Stimulated activated CD4-positive, alpha-beta T cell treated with anti-CD3 and anti-CD28 coated beads, Interleukin-1b, Interleukin-23, amount 100 ng/mL, for 24 hours (primary cell): ENCODE results near the gene PLEKHG4B.
A peak's percentile ranks its signal among the peaks of the same experiment; 100 is the strongest.

ENCODE experiments used
- DNase-seq, 4 experiments: peaks; one replicate each; pipeline ENCODE4 v3.0.0-alpha.2; 2020; ENCODE audit warnings: low read depth in 4 of 4, low spot score in 1 of 4

Gene PLEKHG4B

DNA sequence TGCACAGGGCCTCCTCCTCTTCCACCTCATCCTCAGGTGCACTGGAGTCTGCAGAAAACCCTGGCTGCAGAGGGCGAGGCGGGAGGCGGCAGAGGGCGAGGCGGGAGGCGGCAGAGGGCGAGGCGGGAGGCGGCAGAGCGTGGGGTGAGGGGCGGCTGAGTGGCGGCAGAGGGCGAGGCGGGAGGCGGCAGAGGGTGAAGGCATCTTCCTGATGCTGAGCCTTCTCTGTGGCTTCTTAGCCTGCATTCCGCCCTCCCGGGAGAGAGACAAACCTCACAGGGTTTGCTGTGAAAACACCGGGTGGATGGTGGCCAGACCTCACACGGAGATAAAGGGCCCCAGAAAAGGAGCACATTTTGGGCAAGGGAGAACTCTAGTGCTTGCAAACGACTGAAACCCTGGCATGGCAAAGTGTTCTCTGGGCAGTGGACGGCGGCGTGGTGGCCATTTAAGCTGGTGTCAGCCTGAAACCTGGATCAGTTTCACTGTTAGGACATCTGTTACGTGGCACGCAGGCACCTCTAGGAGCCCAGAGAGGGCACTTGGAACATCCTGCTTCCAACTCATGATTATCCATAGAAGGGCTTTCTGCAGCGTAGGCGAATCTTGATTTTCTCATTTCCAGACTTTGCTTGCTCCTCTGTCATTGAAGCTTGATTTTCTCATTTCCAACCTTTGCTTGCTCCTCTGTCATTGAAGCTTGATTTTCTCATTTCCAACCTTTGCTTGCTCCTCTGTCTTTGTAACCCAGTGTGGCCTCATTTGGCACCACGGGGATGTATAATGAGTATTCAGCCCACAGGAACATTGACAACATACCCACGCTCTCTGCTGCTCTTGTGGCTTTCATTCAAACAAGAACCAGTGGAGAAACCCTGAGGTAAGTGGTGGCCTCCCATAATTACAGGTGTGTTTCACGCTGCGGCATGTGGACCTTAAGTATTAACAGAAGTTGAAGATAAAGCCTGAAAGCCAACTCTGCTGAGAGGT, 16.3 kb upstream of the PLEKHG4B start:
- DNase-seq, result no peak

DNA sequence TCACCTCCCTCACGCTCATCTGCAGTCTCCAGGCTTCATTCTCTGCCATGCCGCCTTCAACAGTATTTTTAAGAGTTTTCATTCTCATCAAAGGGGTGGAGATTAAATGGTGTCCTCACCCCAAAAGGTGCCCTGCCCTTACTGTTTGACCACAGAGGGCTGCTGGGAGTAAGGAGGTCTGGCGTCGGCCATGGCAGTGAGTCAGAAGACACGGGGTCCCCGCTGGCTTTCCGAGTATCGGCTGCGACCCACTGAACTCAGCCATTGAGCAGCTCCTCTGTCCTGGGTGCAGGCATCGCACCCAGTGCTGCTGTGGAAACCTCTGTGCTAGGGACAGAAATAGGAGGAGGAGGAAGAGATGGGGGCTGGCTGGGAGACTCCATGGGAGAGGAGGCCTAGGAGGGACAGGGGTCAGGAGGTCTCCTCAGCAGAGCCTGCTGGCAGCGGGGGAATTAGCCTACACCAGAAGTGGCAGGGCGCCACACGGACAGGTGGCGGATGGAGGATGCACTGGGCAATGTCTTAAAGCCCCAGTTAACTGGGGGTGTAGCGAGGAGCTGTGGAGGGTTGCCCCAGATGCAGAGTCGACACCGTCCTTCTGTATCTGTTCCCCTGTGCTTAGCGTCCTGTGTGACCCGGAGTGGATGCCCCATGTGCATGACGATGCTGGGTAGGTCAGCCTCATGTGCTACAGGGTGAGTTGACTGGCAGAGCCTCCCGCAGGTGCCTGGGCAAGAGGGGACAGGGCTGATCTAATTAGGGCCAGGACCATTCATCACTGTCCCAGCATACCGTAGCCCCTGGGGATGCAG, 15.4 kb upstream of the PLEKHG4B start:
- DNase-seq, result no peak

DNA sequence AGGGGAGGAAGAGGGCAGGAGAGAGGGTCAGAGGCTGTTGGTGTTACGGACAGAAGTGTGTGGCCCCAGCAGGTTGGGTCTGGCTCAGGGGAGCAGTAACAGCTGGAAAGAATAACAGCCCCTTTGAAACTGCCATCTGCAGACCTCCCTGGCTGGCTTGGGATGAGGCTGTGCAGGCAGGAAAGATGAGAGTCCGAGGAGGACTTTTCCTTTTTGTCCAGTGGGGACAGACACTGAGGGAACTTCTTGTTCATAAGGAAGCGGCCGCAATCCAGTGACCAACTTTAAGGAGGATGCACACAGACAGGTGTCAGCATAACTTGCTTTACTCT, 14.8 kb upstream of the PLEKHG4B start:
- DNase-seq, result no peak

DNA sequence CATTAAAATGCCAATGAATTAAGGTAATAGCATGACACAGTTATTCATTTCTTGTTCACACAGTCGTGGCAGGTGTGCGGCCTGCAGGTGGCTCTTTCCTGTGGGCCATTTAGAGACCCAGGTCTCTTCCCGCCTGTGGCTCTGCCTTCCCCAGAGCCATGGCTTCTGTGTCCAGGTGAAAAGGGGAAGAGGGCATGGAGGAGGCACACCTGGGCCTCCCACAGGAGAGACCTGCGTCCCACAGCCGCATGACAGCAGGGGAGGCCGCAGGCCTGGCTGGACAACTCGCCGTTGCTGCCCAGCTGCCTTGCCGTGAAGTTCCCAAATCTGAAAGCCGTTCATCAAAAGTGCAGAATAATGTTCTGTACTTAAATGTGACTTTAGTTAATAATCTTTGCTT, 14.4 kb upstream of the PLEKHG4B start:
- DNase-seq, result no peak

DNA sequence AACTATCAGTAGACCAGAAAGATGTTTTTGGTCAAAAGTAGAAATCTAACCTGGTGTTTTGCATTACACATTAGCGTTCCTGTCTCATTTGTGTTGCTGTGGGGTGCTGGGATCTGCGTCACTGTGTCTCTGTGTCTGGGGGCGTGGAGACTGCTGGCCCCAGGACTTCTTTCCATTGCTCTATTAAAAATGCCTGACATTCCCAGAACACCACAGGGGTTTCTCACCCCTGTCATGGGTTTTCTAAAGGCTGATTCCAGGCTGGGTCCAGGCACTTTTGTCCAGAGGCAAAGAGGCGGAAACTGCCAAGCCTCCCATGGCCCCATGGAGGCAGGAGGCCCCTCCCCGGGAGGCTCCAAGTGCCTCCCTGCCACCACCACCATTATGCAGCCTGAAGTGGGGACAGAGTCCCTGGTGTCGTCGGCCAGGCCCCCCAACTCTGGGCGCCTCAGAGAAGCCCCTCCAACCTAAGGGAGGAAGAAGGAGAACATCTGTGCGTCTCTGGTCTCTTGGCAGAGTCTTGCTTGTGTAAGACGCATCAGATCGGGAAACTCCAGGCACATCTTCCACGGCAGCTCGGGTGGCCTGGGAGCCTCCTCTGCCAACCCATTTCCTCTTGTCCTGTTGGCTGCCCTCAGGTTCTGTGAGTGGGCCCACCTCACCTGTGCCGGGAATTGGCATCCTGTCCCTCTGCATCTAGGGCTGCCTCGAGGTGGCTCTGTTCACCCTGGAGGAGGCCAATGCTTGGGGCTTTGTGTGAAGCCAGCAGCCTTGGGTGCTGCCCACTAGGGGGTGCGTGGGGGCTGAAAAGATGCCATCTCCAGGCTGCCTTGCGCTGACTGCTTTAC, 13.8 kb upstream of the PLEKHG4B start:
- peak in 1 of 4 experiments; percentile 16 for DNase-seq

DNA sequence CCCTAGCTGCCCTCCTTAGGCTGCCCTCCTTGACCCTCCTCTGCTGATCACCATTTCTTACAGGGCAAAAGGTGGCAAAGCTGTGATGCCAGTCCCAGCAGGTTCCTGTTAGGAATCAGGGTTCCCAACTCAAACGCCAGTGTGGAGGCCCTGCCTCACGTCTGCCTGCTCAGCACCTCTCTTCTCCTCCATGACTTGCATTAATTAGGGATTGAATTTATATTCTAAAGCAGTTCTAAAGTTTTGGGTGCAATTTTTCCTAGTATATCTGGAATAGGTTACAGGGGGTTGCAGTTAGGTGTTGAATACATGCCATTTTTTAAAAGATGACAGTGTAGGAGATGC, 13.2 kb upstream of the PLEKHG4B start:
- DNase-seq, result no peak

DNA sequence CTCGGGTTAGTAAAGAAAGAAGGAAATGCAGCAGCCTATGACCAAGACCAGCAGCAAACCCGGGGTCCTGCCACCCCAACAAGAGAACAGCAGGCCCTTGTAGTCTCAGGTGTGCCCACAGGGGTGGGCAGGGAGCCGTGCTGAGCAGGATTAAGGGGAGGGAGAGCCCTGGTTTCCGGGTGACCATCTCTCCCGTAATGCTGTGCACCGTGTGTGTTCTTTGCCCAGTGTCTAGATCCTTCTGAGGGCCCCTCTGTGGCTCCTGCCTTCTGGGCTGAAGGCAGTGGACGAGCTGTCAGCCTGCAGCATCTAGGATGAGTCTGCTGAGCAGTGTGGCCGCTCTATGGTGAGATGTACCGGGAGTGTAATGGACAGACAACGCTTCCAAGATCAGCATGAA, 12.7 kb upstream of the PLEKHG4B start:
- no peak for DNase-seq

DNA sequence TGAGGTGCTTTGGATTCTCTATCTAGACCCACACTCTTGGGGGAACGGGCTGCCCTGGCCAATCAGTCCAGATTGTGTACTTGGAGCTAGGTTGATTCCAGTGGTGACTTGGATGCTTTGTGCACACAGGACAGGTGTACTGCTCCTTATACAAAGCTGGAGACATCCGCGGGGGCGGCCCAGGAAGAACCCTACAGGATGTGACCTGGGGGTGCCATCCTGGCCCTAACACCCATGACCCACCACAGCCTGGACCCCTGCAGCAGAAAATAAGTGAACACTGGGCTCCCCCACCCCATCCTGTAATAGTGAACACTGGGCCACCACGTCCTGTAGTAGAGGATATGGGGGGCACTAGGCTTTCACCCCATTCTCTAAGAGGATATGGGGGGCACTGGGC, 12.1 kb upstream of the PLEKHG4B start:
- DNase-seq, result no peak

DNA sequence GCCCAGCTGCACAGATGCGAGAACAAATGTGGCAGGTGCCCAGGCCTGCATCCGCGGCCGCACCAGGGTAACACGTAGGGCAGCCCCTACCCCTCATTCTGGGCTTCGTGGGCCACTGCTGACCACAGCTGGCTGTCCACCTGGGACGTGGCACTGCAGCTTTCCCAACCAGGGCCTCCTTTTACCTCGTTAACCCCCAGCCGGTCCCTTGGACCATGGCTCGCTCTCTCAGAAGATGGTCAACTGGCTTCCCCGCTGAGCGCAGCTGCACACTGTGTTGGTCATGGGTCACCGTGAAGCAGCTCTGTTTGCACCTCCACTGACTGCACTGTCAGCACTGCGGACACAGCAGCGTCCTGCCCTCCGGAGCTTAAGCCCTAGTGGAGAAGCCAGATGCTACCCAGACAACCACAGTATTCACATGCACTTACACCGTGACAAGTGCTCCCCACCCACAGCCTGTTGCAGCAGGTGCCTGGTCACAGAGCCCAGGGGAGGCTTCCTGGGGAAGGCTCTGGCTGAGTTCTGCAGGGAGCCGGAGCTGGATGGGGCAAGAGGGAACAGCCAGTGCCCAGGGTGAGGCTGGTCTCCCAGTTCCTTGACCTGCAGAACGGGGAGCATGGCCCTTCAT, 10.5 kb upstream of the PLEKHG4B start:
- DNase-seq, result no peak

DNA sequence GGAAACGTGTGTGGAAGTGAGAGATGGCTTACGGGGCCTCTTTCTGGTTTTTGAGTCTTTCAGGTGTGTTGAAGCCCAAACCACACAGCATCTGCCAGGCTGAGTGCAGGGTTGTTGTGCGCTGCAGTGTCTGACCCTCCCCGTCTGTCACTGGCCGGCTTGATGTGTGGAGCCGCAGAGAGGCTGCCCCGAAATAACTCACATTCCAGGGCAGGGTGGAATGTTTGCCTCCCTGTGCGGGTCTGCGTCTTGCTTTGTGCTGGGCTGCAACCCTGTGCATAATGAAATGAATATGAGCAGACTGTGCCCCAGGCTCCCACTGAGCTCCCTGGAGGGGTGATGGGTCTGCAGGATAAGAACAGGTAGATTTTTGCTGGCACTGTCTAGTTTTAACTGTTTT, 9.9 kb upstream of the PLEKHG4B start:
- no peak for DNase-seq

DNA sequence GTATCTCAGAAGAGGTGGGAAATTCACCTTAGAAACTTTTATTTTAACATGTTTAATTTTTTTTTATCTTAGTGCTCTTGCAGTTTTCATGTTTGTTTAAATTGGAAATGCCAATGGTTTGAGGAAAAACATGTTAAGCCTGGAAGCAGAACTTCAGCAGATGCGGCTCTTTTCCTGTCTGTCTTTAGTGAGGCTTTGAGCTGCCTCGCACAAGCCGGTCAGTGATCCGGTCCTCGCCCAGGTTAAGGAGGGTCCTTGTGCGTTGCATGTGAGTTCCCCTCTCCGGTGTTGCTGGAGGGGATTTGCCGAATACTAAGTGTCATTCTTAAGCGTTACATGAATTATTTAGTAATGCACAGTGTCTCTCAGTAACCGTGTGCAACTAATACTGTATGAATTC, 9.4 kb upstream of the PLEKHG4B start:
- DNase-seq, result no peak

DNA sequence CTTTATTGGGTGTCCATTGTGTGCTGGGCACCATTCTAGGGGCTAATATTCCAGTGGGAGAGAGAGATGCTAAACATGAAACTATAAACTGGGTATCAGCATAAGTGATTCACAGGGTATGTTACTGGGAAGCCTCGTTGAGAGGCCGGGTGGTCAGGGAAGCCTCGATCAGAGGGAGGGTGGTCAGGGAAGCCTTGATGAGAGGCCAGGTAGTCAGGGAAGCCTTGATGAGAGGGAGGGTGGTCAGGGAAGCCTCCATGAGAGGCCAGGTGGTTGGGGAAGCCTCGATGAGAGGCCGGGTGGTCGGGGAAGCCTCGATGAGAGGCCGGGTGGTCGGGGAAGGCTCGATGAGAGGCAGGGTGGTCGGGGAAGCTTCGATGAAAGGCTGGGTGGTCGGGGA, 8.9 kb upstream of the PLEKHG4B start:
- no peak for DNase-seq

DNA sequence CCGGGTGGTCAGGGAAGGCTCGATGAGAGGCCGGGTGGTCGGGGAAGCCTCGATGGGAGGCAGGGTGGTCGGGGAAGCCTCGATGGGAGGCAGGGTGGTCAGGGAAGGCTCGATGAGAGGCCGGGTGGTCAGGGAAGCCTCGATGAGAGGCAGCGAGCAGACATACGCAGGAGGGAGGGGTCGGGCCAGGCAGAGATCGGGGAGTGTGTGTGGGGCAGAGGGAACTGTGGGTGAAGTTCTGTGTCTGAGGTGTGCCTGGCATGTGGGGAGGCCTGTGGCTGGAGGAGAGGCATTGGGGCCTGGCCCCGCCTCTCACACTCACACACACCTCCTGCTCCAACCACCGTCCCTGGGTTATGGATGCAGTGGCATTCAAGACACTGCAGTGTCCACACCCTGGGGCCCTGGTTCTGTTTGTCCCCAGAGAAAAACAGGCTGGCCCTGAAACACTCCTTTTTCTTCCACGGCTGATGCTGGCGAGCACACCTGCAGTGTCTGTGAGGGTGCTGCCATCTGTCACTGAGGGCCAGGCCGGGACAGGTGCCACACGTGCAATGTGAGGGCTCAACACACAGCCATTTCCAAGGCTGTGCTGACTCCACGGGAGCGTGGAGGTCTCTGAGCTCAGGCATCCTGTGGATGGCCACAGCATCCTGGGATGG, 6.5 kb upstream of the PLEKHG4B start:
- no peak for DNase-seq

DNA sequence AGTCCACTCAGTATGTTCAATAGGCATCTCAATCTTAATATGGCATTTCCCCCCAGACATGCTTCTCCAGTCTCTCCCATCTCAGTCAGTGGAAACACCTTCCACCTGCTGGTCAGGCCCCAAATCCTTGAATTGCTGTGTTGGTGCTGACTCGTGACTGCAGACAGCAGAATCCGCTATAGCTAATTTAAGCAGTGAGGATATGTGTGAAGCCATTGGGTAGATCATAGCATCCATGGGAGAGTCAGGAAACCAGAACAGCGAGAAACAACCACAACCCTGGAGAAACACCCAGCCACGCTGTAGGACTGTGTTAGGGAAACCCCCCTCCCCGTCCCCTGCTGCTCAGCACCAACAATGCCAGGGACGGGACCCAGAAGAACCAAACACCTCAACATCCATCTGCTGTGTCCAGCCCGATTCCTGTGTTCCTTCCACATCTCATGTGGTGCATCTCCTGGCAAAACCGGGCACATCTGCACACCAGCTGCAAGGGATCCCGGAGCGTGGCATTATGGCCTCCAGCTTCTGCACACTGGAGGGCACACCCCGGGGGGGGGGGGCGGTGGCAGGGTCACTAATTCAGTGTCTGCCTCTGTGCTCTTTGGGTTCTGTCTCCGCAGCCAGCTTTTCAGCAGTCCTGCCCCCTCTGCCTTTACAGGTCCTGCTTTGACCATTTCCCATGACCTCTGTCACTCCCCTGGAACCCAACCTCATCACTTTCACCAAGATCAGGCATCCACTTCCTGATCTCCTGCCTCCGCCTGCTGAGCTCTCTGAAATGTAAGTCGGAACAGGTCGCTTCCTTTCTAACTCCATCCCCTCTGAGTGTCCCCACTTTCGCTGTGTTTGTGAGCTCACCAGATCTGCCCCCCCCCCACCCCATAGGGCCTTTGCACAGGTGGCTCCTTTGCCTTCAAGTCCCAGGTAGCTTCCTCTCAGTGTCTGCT, 2.4 kb upstream of the PLEKHG4B start:
- no peak for DNase-seq

DNA sequence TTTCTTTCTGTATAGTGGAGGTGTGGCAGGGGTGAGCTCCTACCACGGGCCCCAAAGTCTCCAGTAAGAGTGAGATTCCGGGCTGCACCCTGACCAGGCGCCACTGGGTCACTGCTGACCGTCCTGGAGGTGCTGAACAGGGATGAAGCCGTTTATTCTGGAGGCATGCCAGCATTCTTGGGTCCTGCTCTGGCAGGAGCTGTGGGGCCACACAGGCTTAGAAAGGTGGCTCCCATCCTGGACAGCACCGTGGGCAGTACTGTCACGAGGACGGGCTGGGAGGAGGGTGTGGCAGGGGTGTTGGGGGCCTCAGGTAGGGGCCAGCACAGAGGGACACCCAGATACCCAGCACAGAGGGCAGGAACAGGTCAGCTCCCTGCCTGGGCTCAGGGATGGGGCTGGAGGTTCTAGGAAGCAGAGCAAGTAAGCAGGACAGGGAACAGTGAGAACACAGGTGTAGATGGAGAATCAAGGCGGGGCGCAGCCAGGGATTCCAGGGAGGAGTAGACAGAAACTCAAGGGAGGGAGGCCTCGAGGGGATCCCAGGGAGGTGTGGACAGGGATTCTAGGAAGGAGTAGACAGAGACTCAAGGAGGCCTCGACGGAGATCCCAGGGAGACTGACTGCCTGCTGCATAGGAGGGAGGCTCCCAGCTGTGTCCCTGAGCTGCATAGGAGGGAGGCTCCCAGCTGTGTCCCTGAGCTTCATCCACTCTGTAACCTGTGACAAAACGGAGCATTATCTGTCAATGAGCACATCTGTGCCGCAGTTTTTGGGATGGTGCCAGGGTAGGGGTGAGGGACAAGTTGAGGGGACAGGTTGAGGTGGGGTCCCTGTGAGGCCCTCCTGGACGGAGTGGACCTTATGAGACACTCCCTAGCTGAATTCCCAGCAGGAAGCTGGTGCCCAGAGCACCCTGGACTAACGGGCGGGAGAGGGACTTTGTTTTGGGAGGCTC, 1.1 kb upstream of the PLEKHG4B start:
- no peak for DNase-seq

DNA sequence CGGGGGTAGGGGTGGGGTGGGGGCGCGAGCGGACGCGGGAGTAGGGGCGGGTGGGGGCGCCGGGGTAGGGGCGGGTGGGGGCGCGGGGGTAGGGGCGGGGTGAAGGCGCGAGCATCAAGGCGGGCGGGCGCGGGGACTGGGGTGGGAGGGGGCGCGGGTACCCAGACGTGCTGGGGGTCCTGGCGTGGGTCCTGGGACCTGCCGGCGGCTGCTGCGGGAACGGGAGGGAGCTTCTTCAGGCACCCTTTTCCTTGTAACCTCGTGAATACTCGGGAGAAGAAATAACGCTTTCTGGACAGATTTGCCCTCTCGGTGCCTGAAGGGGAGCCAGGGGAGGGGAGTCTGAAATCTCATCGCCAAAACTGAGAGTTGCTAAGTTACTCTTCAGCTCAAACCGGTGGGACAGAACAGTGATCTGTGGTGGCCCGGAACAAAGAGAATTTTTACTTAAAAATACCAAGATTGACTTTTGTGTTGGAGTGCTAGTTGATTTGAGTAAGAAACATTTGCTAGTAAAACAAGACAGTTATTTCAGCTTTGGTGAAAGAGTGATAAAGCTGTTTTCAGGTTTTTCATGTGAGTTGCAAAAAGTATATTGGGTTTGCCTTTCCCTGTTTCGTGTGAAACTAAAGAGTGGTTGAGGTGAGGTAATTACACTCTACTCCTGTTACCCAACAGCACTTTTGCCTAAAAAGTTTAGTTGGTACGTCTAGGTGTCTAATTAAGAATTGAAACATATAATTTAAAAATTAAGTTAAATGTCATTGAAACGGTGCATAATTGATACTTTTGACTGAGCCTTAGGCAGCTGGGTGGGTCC, 643 bp downstream of the PLEKHG4B start:
- DNase-seq, result no peak

DNA sequence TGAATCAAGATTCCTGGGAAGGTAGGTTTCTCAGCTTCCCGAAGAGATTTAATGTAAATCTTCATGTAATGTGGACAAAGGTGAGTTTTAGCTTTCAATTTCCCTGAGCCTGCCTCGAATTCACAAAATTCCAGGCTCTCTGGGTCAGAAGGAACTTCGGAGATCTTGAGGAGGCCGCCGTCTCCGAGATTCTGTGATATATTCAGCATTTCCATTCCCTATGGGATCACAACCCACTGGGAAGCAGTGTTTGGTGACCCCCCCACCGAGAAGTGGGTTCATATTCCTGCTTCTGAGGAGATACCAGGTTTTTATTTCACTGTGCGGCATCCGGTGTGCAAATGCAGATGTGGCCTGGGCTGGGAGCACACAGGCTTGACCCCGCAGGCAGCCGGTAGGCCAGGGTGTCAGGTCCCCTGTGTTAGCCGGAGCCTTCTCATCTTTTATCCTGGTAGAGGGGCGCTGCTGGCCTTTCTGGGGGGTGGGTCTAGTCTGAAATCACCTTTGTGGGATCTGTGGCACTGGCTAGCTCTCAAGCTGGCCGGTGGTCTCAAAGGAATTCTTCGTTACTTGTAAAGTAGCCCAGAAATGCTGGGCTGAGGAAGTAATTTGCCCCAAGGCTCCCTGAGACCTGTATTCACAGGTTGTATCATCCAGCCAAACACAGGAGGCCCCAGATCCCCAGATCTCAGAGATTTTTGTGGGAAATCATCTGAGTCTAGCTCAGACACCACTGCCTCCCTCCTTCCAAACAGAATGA, 1.4 kb downstream of the PLEKHG4B start:
- no peak for DNase-seq
